ENCODE measurements around the gene EPHA1.
"Not testable (repeated sequence)": the region's sequence is repeated elsewhere in the genome, so short reads cannot be mapped to it uniquely, and the experiment has no call there.

EPHA1 gene

DNA sequence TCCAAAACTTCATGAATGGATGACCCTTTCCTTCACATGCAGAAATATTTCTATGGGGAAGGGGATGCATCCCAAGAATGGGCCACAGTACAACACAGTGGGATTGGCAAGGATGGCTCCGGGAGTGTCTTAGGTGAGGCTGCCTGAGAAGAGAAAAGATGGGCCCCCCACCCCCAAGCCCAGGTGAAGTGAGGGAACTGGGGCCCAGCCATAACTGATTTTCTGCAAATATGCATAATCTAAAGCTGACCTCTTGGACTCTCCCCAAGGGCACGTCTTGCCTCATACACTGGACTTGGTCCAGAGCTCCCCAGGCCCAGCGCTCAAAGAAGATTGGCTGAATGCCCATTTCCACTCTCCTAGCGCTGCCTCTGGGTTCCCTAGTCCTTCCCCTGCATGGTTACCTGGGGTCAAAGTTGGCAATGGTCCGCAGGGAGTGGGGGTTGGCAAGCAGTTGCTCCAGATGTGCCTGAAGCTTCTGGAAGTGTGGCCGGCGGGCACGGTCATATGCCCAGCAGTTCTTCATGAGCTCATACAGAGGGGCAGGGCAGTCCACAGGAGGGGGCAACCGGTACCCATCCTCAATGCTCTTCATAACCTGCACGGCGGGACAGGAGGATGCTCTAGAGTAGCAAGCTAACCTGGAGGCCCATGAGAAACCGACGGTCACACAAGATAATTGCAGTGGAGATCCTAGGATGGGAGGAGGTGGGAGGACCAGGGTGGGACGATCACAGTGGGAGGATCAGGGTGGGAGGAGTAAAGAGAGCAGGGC, 15.2 kb downstream of the EPHA1 start:
- no peak for DNase-seq
- in situ Hi-C loops (cut with HindIII; ENCODE audit: low pct_ligation_motif_present, low pct_unique_long_range_greater_than_20kb, low sequenced_read_pairs), result no loop called here

DNA sequence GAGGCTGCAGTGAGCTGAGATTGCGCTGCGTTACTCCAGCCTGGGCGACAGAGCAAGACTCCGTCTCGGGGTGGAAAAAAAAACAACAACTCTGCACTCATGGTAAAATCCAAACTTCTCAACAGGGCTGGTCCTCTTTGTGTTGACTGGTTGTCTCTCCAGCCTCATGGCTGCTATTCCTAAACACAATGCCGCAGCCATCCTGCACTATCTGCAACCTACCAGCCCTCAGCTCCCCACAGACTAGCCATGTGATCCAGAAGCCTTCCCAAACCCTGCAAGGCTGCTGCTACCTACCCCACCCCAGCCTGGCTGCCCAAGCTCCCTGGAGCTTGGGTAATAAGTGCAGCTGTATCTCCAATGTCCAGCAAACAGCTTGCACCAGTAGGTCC, 15.8 kb downstream of the EPHA1 start:
- no peak for DNase-seq
- in situ Hi-C loops (cut with HindIII; ENCODE audit: low pct_ligation_motif_present, low pct_unique_long_range_greater_than_20kb, low sequenced_read_pairs), result no loop called here

DNA sequence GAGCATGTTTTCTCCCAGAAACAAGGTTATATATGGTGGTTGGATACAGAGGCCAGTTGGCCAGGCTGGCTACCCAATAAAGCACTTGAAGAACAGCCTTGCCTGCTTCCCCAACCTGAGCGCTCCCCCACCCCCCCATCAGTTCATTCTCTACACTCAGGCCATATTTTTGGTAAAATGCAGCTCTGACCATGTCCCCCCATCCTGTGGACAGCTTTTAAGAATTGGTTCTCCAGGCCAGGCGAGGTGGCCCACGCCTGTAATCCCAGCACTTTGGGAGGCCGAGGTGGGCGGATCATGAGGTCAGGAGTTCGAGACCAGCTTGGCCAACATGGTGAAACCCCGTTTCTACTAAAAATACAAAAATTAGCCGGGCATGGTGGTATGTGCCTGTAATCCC, 16.2 kb downstream of the EPHA1 start:
- in situ Hi-C loops (cut with HindIII; ENCODE audit: low pct_ligation_motif_present, low pct_unique_long_range_greater_than_20kb, low sequenced_read_pairs); DNase-seq: not testable (repeated sequence)

DNA sequence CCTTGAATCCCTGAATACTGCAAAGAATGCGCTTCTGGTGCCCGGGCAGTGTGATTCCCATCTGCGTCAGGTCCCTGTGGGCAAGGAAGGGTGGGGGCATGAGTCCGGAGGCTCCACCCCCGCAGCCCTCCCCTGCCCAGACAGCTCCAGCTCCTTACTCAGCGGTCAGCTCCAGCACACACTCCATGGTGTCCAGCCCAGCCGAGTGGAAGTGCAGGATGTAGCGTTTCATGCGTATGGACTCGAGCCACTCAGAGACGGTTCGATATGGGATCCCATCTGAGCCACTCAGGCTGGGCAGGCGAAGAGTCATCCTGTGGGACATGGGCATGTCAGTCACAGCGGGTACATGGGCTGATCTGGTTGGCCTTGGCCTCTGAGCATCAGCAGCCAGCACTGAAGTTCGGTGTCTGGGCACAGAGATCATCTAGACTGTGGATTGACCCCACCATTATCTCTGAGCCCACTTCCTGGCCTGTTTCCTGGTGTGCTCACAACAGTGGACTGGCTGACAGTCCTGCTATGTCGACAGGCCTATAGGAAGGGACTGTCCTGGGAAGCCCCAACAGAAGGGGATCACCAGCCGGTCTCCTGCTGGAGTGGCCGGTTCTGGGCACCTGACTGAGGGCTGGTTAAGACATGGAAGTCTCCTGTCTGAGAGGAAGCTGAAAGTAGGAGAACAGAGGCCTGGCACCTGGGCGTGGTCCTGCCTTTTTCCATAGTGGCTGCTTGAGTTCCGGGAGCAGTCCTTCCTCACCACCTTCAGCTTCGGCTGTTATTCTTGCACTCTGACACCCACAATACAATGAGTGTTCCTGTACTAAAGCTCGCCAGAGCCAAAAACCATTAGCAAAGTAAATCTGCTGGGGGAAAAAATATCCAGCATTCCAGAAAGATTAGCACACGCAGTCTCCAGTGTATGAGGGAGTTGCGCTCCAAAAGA, 16.9 kb downstream of the EPHA1 start:
- in situ Hi-C loops (cut with HindIII; ENCODE audit: low pct_ligation_motif_present, low pct_unique_long_range_greater_than_20kb, low sequenced_read_pairs), result no loop called here
- DNase-seq, result no peak

DNA sequence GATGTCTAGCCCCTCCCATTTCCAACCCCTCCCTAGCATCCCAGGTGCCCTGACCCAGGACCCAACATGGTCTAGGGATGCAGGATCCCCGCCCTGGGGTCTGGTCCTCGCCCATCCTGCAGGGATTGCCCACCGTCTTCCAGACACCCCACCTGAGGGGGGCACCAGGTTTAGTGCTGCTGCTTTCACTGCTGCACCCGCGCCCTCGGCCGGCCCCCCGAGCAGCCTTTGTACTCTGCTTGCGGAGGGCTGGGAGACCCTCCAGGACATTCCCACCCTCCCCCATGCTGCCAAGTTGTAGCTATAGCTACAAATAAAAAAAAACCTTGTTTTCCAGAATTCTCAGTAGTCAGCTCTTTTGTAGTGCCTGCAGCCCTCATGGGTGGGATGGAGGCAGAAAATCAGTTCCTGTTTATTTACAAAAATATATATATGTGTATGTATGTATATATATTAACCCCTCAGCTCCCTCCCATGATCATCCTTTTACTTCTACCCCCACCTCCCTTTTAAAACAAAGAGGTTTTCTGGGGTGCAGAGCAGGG, 17.8 kb downstream of the EPHA1 start:
- in situ Hi-C loops (cut with HindIII; ENCODE audit: low pct_ligation_motif_present, low pct_unique_long_range_greater_than_20kb, low sequenced_read_pairs), result no loop called here
- no peak for DNase-seq

DNA sequence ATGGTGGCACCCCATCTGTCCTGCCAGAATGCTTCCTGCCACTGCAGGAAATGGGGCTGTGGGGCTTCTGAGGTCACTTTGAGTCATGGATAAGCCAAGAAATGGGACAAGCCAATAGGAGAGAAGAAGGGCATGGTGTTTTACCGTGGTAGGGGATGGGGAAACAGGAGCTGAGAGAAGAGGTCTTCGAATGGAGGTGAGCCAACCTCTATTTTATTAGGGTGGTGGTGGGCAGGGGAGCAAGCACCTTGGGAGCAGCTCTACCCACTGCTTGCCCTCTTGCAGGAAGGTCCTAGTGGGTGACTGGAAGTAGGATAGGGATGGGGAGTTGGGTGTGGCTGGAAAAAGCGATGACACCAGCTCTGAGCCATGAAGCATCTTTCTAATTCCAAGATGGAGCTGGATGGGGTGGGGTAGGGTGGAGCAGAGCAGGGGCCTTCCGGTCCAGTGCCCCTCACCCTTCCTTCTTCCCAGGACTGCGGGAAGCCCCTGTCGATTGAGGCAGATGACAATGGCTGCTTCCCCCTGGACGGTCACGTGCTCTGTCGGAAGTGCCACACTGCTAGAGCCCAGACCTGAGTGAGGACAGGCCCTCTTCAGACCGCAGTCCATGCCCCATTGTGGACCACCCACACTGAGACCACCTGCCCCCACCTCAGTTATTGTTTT, 18.4 kb downstream of the EPHA1 start:
- DNase-seq, result no peak
- in situ Hi-C loops (cut with HindIII; ENCODE audit: low pct_ligation_motif_present, low pct_unique_long_range_greater_than_20kb, low sequenced_read_pairs), result no loop called here

DNA sequence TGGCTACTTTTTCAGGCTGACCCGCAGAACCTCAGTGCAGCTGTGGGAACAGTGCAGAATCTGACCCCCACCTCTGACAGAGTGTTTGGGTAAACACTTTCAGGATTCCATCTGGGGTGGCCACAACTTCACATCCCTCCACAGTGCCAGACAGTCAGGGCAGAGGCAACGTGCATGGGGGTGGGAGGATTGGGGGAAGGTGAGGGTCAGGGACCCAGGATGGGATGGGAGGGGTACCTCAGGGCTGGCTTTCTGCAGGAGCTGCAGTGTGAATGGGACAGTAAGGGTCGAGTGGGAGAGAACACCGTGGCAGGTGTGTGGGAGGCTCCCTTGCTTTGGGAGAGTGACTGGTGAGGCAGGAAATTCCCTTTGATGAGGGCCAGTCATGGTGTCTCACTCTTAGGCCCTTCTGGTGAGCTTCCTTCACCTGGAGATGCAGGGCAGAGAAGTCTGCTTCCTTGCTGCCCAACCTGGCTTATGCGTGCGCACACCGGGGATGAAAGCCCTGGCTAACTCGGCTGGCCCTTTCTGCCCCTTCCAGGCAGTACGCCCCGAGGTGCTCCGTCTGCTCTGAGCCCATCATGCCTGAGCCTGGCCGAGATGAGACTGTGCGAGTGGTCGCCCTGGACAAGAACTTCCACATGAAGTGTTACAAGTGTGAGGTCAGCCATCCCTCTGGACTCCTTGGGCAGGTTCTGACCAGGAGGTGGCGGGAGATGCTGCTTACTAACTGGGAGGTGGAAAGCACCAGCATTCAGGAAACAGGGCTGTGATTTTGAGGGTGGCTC, 19.1 kb downstream of the EPHA1 start:
- in situ Hi-C loops (cut with HindIII; ENCODE audit: low pct_ligation_motif_present, low pct_unique_long_range_greater_than_20kb, low sequenced_read_pairs), result no loop called here
- no peak for DNase-seq

DNA sequence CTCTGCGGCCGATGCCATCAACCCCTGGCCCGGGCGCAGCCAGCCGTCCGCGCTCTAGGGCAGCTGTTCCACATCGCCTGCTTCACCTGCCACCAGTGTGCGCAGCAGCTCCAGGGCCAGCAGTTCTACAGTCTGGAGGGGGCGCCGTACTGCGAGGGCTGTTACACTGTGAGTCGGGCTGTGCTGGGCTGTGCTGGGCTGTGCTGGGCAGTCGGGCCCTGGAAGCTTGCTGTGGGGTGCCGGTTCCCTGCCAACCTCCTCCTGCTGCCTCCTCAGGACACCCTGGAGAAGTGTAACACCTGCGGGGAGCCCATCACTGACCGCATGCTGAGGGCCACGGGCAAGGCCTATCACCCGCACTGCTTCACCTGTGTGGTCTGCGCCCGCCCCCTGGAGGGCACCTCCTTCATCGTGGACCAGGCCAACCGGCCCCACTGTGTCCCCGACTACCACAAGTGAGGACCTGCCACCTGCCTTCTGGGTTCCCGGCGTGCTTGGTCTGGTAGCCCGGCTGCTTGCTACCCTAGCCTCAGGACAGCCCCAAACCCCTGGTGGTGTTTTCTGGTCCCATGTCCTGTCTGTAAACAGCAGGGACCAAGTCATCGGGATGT, 20.1 kb downstream of the EPHA1 start:
- in situ Hi-C loops (cut with HindIII; ENCODE audit: low pct_ligation_motif_present, low pct_unique_long_range_greater_than_20kb, low sequenced_read_pairs), result no loop called here

DNA sequence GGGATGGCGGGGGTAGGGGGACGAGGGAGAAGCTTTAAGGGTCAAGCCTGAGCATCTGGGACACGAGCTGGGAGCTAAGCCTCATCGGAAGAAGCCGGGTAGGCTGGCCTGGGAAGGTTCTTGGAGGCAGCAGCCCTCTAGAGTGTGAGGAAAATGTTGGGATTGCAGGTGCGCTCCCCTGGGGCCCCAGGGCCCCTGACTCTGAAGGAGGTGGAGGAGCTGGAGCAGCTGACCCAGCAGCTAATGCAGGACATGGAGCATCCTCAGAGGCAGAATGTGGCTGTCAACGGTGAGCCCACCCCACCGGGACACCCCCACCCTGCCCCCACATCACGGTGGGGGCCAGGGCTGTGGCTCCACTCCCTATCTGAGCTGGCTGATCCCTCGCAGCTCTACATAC, 20.6 kb downstream of the EPHA1 start:
- DNase-seq, result no peak
- in situ Hi-C loops (cut with HindIII; ENCODE audit: low pct_ligation_motif_present, low pct_unique_long_range_greater_than_20kb, low sequenced_read_pairs), result no loop called here

More for the DNA sequence above, 20.1 kb downstream of the EPHA1 start:
- no peak for DNase-seq

DNA sequence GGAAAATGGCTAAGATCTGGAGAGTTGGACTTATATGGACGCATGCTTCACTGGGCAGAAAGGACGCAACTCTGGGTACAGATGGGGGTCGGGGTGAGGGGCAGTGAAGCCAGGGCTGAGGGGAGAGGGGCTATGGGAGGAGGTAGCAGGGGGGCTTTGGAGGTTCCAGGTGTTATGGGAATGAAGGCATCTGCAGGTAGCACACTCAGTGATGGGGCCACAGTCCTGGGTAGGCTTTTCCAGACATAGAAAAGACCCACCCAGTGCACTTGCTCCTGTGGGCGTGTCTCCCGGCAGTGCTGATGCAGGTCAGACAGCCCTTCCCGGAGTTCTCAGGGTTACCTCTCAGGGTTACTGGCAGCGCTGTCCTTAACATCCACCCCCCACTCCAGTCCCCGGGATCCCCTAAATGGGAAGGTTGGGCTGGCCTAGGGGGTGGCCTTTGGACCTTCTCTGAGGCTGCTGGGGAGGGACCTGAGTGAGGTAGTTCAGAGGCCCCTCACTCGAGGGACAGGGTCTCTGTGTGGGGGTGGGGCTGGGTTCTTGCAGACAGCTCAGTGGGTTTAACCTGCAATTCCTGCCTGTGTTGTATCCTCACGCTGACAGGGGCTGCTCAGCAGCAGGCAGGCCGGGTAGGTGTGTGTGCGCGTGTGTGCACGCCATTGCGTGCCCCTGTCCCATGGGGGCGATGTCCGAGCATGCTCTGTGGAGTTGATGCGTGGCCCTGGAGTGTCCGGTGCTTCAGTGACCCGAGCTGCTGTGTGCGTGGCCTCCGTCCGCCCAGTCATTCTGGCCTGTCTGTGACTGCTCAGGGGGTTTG, 21.3 kb downstream of the EPHA1 start:
- in situ Hi-C loops (cut with HindIII; ENCODE audit: low pct_ligation_motif_present, low pct_unique_long_range_greater_than_20kb, low sequenced_read_pairs), result no loop called here
- DNase-seq, result peak; percentile 44

DNA sequence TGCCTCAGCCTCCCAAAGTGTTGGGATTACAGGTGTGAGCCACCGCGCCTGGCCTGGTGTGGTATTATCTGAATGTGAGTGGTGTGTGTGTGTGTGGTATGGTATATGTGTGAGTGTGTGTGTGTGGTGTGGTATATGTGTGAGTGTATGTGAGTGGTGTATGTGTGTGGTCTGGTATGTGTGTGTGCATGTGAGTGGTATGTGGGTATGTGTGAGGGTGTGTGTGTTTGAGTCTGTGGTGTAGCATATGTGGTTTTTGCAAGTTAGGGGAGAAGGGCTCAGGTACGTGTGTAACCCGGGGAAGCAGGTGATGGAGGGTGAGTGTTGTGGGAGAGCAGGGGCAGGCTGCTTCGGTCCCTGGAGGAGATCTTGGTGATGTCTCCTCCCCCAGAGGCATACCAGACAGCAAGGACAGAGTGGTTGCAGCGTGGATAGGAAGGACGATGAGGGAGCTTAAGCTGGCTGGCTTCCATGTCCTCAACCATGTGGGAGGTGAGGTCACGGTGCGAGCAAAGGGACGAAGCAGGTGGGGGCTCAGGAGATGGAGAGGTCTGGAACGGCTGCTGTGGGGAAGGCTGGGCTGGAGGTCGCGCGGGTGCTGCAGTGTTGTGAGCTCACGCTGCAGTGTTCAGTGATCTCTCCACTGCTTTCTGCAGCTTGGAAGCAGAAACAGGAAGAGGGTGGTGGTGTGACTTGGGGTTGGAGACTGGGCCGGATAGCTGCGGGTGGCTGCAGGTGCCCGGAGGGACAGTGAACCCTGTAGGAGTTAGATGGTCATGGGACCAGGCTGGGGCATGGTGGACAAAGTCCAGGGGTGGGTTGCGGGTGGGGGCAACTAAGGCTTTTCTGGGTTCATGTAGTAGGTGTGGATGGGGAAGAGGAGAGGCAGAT, 22.5 kb downstream of the EPHA1 start:
- in situ Hi-C loops (cut with HindIII; ENCODE audit: low pct_ligation_motif_present, low pct_unique_long_range_greater_than_20kb, low sequenced_read_pairs), result no loop called here

DNA sequence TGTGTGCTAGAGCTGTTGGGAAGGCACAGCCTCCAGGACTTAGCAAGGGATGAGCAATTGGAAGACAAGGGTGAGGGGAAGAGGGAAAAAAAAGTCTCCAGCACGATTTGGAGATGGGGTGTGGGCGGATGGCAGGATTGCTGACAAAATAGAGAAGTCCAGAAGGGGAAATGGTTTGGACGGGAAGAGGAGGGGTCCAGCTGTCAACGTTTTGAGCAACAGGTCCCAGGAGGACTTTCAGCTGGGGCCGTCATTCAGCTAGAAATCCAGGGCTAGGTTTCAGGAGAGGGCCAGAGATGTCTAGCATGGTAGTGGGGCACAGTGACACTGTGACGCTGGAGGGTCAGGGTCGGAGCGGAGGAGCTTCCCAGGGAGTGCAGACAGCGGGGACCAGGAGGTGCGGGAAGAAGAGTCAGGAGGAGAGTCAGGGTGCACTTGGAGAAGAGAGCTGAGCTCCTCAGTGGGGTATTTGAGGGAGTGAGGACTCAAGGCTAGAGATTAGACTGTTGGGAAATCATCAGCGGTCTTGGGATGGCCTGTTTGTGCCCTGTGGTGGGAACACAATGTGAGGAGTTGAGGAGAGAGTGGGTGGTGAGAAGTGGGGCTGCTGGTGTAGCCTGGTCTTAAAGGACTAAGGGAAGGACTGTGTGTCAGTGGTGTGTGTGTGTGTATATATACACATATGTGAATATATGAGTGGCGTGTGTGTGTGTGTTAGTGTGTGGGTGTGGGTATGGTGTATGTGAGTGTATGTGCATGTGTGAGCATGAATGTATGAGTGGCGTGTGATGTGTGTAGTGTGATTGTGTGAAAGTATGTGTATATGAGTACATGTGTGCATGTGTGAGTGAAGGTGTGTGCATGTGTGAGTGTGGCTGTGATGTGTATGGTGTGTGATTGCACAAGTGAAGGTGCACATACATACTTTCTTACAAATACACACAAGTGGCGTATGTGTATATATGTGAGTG, 23.7 kb downstream of the EPHA1 start:
- in situ Hi-C loops (cut with HindIII; ENCODE audit: low pct_ligation_motif_present, low pct_unique_long_range_greater_than_20kb, low sequenced_read_pairs), result no loop called here
- DNase-seq, result no peak

More for the DNA sequence above, 22.5 kb downstream of the EPHA1 start:
- no peak for DNase-seq

DNA sequence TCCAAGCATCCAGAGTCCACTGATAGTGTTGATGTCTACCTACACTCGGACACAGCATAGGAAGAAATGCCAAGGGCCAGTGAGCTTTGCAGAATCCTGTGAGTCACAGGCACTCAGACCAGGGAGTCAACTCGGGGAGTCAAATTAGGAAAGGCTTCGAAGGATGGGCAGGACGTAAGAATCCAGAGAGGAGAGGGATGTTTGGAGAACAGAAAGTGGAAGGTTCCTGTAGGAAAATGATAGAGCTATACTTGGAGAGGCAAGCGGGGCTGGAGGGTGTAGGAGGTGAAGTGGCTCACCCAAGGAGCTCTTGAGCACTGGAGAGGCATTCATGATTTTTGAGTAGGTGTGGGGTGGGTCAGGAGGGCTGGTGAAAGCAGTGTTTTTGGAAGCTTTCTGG, 24.5 kb downstream of the EPHA1 start:
- in situ Hi-C loops (cut with HindIII; ENCODE audit: low pct_ligation_motif_present, low pct_unique_long_range_greater_than_20kb, low sequenced_read_pairs), result no loop called here
- no peak for DNase-seq

DNA sequence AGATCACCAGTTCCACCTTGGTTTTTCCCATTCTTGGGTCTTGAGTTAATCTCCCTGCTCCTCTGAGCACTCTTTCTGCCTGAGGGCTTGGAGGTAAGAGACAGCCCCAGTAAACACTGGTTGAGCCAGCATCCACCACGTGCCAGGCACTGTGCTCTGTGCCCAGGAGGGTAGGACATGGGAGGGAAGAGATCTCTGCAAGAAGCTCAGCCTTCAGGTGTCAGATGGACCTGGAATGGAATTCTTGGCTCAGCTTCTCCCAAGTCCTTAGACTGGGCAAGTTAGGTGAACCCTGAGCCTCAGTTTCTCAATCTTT, 25.1 kb downstream of the EPHA1 start:
- in situ Hi-C loops (cut with HindIII; ENCODE audit: low pct_ligation_motif_present, low pct_unique_long_range_greater_than_20kb, low sequenced_read_pairs), result no loop called here
- DNase-seq, result no peak

Measured in ACHN (cell line).